ENCODE results near the gene ERRFI1.

- TF ChIP-seq, protein P1, sequence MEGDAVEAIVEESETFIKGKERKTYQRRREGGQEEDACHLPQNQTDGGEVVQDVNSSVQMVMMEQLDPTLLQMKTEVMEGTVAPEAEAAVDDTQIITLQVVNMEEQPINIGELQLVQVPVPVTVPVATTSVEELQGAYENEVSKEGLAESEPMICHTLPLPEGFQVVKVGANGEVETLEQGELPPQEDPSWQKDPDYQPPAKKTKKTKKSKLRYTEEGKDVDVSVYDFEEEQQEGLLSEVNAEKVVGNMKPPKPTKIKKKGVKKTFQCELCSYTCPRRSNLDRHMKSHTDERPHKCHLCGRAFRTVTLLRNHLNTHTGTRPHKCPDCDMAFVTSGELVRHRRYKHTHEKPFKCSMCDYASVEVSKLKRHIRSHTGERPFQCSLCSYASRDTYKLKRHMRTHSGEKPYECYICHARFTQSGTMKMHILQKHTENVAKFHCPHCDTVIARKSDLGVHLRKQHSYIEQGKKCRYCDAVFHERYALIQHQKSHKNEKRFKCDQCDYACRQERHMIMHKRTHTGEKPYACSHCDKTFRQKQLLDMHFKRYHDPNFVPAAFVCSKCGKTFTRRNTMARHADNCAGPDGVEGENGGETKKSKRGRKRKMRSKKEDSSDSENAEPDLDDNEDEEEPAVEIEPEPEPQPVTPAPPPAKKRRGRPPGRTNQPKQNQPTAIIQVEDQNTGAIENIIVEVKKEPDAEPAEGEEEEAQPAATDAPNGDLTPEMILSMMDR (IDR thresholded peaks at IDR 0.05), result no peak
- TF ChIP-seq POLR2A (IDR thresholded peaks at IDR 0.05) (no peak), EP300 (IDR thresholded peaks at IDR 0.05) (no peak)
Observed at GRCh38 chr1:8009043-8010002, 16.8 kb downstream of the ERRFI1 start.

Data from tibial nerve (tissue), 4 donors.